IPS DF 4.7 (cell line): ENCODE measurements around the gene KIAA0040.

Experiments used
- DNase-seq: peaks from one replicate; pipeline ENCODE4 v3.0.0-alpha.2; 2013; ENCODE audit warnings: low spot score; ENCODE audit errors: extremely low read depth

Gene KIAA0040

DNA sequence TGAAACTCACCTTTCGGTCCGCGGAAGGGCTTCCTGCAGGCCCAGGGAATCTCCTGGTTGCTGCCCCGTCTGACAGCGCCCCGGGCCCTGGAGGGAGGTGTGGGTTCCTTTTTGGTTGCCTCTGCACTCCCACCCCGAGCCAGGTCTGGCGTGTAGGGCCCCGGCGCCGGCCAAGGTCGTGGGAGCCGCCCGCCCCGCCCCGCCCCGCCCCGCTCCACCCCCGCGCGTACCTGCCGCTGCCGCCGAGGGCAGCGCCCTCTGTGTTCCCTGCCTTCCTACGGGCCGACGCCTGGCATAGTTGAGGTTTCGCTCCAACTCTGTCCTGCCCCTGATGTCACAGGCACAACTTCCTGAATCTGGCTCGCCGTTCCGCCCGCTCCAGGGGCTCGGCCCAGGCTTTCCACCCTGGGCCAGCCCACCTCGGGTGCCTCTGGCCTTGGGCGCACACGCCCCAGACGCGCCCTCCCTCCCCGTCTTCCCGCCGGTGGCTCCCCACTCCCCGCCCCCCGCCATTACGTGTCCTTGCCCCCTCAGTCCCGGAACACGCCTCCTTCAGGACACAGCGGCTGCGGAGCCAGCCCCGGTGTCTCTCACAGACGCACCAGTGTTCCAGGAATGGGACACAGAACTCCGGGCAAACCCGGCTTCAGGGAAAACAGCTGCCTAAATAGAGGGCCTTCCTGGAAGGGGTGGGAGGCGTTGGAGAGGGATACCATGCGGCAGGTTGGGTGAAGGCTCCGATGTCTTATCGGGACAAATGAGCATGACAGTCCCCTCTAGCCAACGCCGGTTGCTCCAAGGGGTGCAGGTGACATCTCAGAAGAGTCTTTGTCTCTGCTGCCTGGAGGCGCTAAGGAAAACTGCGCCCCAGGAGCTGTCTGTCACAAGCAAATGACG, at the start of gene KIAA0040:
KIAA0040 (minus strand) TSS at position 147 of the 897 bp plus-strand sequence. CDS start 31,763 bp downstream, outside the sequence.
- DNase-seq: no peak

DNA sequence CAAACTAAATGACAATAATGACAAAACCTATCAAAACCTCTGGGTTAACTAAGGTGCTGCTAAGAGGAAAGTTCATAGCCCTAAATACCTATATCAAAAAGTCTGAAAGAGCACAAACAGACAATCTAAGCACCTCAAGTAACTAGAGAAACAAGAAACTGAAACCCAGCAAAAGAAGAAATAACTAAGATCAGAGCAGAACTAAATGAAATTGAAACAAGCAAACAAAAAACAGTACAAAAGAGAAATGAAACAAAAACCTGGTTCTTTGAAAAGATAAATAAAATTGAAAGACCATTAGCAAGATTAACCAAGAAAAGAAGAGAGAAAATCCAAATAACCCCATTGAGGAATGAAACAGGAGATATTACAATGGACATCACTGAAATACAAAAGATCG, 44.8 kb upstream of the KIAA0040 start:
- no peak for DNase-seq

DNA sequence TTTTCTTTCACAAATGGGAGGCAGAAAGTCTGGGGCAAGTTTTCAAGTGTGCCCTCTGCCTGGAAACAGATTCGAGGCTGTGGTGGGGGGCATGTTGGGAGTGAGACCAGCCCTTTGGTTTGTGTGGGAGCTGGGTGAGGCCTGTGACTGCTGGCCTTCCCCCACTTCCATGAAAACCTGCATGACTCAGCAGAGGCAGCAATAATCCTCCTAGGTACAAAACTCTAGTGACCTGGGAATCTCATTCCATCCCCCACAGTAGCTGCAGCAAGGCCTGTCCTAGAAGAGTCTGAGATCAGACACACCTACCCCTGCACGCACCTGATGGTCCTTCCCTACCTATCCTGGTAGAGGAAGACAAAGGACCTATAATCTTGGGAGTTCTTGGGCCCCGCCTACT, 42.1 kb upstream of the KIAA0040 start:
- no peak for DNase-seq

DNA sequence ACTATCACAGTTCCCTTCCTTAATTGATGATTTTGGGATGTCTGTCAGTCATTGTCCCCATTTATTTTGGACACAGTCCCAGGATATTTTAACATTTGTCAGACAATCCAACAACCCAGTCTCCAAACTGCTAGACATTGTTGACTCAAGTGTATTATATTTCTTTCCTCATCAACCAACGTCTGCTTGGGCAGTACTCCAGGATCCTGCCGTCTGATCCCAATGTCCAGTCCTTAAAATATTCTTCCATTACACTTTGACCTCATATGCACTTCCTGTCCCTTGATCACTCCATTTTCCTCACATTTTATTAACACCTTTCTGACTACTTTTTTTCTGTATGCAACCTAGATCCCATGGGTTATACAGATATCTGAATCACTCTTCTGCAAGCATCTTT, 39.8 kb upstream of the KIAA0040 start:
- DNase-seq: no peak

DNA sequence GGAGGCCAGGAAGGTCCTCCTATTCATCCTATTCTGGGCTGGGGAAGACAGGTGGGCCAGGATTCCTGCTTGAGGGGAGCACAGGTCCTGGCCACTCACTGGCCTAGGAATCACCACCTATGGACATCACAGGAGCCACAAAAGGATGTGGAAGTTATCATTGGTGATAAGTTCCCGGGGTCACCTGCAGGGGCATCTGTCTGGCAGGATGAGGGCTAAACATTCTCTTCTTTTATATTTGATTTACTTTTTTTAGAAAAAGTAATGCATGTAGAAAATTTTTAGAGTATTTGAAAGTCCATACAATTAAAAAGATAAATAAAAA, 33.2 kb upstream of the KIAA0040 start:
- no peak for DNase-seq

DNA sequence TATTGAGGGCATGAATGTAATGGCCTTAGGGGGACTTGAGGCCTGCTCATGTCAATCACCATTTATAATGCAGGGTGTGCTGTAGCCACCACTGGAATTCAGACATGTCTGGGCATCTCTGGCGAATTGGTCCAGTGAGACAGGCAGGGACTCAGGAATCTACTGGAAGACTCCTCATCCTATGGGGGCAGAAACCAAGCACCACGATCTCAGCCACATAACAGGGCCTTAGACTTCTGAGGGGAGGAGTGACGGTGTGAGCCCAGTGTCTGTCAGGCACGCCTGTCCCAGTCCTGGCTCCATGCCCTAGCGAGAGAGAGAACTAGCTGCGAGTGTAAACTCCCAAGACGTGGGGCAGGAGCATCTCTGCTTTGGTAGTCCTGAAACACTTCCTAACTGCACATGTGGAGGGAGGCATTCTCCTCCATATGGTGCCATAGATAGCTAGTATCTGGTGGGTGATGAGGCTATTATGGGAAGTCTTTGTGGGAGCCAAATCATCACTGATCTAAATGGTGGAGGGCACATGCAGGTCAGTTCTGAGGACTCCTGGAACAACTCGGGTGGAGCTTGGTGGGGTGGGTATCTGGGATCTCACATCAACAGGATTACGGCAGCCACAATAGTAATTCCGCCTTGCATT, 29.8 kb upstream of the KIAA0040 start:
- DNase-seq: no peak

DNA sequence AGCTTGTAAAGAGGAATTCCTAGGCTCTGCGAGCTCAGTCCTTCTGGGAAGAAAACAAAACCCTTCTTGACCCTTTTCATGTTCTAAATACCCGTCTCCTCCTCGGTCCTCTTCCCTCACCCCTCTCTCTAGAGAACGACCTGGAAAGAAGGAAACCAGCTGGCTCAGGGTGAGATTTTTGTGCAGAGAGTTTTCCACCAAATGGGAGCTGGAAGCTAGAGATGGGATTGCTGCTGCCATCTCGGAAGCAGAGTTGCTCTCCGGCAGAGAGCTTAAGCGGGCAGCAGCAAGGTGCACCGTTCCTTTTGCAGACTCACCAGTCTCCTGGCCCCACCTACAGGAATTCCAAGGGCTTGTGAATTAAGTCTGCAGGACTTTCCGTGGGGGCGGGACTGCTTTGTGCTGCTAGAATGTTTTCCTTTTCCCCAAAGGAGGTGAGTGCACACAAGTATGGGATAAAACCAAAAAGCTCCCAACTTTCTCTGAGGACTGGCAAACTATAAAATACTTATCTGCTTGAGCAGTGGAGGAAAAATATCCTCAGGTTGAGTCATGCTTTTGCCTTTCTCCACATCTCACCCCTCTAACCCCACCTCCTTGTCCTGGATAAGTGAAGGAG, 29.1 kb upstream of the KIAA0040 start:
- peak; percentile 22 for DNase-seq

DNA sequence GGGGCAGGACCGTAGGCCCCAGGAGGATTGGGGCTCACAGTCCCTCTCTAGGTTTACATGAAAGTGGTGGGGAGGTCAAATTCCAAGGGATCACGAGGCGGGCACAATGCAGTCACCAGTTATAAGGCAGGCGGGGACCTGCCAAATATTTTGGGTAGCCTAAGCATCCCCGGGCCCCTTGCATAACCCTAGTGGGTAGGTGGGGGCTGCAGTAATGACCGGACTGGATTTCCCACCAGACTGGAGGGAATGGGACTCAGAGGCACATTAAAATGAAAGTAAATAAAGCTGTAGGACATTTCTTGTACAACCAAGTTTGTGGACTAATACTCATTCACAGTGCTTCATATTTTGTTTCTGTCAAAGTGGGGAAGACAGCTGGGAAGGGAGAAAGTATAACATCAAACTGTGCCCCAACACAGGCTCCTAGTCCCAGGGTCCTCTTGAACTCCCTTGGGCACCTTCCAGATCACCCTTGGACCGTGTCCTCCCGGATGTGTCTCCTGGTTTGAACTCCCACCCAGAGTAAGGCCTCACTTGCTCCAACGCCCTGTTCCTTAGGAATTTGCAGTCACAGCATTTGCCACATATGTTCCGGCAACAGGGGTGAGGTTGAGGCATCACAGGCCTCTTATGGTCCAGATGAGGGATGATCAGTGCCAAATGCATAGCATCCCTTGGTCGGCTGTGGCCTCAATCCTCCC, 28.4 kb upstream of the KIAA0040 start:
- DNase-seq: no peak

DNA sequence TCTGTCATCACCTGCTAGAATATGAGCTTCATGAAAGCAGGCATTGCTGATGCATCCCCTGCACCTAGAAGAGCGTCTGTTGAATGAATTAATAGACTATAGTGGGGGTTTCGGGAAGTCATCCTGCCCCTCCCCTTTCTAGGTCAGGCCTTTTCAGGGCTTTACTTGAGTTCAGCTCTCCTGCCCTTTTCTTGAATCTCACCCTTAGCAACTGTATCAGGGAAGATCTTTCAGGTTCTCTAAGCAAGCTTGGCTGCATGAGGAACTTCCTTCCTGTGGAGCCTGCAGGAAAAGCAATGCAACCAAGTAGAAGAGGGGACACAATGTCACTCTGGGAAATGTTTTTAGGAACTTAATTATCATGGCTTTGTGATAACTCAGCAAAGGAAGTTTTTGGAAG, 27.2 kb upstream of the KIAA0040 start:
- no peak for DNase-seq

DNA sequence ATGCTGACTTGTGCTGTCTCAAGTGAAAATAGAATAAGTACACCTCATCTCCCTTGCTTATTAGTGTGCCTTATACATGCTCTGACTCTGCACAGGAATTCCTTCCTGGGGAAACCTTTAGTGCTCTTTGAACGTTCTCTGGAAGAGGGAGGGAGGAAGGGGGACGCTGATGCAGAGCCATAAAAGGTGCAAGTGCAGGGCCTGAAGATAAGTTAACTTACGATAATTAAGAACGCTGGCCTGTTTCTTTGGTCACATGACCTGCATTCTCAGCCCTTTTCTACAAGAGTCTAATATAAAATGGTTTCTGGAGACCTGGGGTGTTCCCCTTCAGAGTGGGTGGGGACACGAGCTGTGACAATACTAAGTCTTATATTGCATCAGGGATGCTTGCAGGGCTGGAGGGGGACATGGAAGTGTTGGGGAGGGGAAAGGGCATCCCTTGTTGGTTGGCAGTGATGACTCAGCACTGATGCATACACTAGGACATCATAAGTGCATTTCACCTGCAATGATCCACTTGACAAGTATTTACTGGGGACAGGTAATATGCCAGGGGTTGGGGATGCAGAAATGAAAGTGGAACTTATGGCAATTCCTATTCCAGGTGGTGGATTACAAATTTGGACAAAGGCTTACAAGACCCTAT, 26.3 kb upstream of the KIAA0040 start:
- no peak for DNase-seq

DNA sequence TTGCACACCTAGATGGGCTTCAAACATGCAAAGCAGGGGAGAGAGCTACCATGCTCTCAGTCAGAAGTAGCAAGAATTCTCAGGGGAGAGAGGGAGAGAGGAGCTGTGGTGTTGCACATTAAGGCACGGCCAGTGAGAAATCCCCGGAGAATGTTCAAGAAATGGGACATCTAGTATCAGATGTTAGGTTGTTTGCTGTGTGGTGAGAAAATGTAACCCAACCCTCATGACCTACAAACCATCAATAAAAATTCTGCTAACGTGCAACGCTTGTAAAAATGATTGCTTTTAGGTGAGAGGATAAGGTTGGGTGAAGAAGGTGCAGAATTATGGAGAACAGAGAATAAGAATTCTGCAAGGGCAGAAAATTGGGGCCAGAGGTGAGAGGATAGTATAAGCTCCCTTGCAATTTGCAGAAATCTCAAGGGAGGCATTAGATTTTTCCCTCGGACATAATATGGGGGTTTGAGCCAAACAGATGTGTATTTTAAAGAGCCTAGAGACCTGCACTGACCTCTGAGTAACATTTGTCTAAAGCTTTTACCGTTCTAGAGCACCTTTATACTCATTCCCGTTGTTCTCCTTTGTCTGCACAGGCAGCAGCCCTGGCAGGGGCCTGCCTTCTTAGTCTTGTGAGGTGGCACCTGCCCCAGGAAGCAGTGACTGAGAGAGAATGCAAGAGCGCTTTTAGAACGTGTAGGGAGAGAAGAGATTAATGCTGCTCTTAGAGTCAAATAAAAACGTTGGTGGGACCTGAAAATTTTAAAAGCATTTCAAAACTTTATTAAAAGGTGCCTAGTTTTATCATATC, 25.4 kb upstream of the KIAA0040 start:
- no peak for DNase-seq

DNA sequence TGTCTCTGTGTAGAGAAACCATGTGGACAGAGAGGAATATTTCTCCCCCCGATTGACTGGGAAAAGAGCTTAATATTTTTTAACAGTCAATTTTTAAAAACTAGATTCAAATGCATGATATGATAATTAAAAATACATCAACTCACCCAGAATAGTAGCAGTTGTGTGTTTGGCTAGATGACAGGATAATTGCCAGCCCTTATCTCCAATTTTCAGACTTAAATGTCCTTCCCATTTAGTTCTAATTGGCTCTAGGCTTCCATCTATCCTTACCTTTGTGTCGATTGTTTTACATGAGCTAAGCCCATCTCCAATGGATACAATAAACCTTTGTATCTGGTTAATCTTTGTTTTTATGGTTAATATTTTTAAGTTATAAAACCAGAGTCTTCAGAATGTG, 23.9 kb upstream of the KIAA0040 start:
- DNase-seq: no peak

DNA sequence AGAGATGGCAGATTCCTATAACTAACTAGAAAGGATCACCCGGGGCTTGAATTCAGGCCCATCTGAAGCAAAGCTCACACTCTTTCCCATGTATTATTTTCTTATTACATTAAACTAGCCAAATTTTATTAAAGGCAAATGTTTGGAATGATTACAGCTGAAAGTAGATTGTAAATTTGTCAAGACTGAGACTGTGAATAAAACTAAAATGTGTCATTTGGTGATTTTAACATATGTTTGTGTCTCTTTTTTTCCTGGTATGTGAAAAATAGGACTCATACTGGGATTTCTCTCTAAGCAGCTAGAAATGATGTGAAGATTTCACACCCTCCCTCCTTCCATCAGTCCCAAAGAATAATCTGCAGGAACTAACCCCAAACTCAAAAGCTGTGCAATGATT, 19.1 kb upstream of the KIAA0040 start:
- DNase-seq: no peak

DNA sequence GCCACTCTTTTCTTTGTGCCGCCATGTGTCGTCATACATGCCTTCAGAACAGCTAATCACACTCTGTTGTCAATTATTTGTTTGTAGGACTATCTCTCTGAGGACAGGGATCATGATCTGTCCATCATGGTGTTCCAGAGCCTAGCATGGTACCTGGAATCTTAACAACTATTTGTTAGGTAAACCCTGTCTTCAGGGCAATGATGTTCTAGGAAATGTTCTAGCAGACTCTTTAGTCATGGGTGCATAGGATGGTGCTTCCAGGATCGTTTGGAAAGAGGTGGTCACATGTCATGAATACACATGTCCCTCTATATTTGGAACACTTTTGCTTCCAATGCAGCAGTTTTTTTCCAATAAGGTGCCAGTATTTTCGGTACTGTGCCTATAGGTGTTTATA, 18.2 kb upstream of the KIAA0040 start:
- no peak for DNase-seq

DNA sequence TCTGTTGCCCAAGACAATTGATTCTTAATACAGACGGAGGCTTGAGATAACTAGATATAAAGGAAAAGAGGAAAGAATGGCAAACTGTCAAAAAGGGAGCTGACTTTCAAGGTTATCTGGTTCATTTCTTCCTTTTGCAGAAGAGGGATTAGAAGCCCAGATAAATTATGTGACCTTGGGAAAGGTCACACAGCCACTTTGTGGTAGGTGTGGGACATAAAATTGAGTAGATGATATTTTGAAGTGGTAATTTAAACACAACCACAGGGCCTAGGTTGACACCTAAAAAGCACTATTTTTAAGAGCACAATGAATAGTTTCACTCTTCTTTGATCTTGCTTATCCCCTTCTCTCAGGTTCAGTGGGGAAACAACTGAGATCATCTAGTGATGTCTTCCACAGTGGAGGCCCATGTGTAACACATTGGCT, 16.9 kb upstream of the KIAA0040 start:
- DNase-seq: no peak

DNA sequence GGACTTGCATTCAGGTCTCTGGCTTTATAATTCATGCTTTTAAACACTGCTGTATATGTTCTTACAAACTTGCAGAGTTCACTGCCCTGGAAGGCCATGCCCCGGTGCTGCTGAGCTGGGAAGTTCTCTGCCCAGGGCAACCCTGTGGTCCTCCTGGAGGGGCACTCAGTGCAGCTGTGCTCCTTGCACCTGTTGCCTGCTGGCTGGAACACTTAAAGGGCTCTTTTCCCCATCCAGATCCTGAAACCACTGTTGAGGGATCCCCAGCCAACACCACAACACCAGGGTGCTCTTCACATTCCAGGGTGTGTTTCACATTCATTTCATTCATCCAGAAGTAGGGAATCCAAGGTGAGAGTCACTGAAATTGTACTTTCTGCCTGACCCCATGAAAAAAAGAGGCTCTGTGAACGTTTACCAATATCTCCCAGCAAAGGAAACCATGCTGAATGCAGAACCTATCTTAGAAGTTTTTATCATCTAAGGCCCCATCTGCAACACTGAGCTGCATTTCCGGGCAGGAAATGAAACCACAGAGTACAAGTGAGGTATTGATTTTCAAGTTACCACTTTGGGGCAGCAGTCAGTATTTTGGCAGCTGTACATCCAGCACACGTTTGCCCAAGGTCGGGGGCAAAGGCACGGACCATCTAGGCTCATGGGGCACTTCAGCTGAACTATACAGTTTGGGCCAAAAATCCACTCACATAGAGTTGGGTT, 16.4 kb upstream of the KIAA0040 start:
- no peak for DNase-seq

DNA sequence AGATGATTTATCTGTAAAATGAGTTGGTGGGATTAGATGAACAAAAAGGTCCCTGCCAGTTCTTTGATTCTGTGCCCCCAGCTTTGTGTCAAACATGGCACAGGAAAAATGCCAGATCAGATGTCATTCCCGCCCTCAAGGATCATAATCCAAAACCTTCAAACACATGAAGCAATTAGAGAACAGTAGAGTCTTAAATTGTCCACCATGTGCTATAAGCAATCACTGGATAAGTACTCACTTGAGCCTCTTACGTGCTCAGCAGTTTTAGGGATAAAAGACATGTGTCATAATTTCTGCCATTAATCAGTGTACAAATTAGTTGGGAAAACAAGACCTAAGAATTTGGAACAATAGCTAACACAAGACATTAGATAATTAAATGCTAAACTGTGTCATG, 15.4 kb upstream of the KIAA0040 start:
- DNase-seq: no peak

DNA sequence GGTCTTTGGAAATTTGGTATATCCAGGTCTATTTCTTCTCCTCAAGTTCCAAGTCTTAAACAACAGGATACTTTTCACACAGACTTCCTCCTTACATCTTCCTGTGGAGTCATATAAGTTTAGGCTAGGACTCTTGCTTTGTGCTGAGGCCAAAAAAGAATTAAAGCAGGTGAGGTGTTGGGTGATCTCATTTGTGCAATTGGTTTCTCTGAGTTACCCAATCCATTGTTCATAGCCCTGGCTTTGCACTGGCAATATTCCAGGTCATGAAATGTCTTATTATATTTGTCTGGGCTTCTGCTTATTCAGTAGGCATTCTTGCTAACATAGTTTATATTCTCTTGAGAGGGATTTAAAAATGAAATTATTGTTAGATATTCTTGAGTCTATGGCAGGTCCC, 14.1 kb upstream of the KIAA0040 start:
- DNase-seq: no peak

DNA sequence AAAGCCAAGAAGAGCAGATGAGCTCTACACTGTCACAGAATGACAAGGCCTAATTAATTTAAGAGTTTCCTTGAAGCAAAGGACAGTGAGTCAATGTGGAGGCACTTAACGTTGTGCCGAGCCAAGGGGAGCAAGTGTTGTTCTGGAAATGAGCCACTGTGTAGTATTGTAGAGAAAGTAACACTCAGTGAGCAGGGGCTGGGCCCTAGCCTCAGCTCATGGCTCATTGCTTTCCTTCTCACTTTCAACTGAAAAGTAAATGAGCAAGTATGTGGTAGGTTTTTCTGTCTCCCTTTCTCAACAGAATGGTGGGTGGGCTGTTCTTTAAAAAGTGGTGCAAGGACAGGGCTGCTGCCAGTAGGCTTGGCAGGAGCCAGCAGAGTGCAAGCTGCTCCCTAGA, 11.8 kb upstream of the KIAA0040 start:
- DNase-seq: no peak

DNA sequence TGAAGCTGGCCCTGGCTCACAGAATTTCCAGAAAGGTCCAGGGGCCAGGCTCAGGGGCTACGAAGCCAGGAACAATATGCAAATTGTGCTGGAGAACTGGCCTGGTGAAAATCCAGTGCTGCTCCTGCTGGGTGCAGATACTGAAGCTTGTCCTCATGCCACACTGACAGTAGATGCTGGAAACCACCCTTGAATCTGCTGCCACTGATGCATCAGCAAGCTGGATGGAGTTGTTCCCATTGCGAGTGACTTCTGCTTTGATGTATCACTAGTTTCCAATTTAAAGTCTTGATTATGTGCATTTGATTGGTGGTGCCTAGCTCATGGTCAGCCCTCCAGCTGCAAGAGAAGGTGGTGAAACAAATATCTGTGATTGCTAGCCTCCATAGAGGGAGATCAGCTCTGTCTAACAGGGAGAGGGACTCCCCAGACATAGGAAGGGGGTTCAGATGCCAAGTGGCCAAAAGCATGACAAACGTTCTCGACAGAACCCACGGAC, 11.0 kb upstream of the KIAA0040 start:
- no peak for DNase-seq
